OCI-LY7 (cell line): ENCODE data around the gene ATR.

ENCODE experiments used
- CTCF ChIP-seq: fragments of 200-600 bp; sonication (generic); conservative IDR thresholded peaks from 2 replicates; pipeline ENCODE4 v1.5.1; 2014; ENCODE audit warnings: mild to moderate bottlenecking, antibody characterized with exemption, low read length, moderate library complexity, mixed read lengths
- EZH2phosphoT487 ChIP-seq: fragments of 200-600 bp; sonication (generic); IDR thresholded peaks from 2 replicates; pipeline ENCODE4 v1.6.1; 2018; ENCODE audit warnings: low read depth, borderline replicate concordance, mild to moderate bottlenecking, mixed run types, antibody characterized with exemption, low read length, moderate library complexity, mixed read lengths

GRCh38 chr3:142597906-142598305, 19.4 kb upstream of the ATR start:
- TF ChIP-seq EZH2phosphoT487 = no peak
- TF ChIP-seq CTCF = no peak
